GM19467 (cell line): ENCODE data around the gene CALML5.

Experiments
- ATAC-seq: cut with Tn5 transposase; IDR thresholded peaks from one replicate; pipeline ENCODE4 v1.9.1; 2021; ENCODE audit warnings: mild to moderate bottlenecking, moderate library complexity; ENCODE audit not compliant: unreplicated experiment

The CALML5 gene

DNA sequence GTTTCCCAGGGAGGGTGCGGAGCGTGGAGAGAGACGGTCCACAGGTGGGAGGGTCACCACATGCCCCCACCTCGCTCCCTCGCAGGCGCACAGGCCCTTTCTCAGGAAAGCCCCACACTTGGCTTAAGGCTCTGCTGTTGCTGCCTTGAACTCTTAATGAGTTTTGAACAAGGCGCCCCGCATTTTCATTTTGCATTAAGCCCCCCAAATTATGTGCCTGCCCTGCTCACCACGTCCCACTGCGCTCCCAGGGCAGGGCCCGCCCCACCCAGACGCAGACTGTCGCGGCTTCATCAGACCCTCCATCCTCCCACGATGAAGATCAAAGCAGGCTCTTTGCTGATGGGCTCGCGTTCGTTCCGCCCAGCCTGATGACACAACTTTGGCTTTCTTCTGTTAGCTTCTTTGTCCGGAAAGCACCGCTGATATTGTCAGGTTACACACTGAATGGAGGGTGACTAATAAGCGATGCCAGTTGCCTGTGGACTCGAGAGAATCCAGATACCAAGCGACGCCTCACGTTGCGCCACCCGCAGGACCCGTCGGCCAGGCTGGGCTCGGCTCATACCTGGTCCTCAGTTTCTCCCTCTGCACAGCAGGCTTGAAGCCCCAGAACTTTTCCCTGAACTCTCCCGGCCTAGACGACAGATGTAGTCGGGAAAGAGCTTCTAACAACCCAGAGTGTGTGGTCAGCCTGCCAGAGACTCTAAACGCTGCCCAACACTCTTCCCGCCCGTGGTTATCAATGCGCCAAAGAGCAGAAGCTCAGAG, 34.9 kb upstream of the CALML5 start:
- ATAC-seq = no peak

DNA sequence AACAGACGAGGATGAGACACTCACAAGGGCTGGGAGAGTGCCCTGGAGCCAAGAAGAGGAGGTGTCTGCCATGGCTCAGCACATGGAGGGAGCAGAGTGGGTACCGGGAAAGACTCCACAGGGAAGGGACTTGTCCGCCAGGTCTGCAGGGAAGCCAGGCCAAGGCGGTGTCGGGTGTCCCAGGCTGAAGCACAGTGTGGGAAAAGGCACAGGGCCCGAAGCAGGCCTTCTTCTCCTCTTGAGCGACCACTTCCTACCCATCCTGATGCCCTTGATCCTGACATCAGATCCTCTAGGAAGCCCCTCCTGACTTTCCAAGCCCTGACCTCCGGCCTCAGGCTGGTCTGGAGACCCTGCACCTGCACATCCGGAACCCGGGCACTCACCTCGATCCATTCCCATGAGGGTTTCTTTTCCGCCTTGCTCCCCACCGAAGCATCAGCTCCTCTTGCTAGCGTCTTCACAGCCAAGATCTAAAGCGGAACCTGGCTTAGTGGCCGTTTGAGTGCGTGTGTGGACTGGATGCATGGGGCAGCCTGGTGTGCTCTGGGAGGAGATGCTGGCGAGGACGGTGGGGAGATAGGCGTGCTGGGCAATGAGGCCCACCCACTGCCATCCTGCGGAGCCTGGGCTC, 33.8 kb upstream of the CALML5 start:
- ATAC-seq = no peak

DNA sequence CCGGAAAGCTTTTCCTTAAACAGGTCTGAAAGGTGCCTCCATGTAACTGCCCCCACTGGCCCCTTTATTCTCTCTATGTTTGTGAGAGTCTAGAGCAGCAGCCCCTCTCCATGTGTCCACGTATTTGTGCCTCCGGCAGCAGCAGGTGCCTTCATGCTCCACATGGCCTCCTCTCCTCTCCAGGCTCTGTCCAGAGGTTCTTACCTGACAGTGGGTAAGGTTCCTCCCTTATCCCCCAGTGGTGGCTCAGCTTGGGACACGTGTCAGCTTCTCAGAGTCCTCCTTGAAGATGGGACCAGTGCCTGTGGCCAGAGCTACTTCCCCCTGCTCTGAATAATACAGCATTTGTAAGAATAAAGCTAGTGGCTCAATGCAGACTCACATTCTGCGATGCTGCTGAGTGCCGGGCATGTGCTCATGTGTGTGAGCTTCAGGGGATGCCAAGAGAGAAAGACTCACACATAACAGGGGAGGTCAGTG, 33.3 kb upstream of the CALML5 start:
- no peak for ATAC-seq

DNA sequence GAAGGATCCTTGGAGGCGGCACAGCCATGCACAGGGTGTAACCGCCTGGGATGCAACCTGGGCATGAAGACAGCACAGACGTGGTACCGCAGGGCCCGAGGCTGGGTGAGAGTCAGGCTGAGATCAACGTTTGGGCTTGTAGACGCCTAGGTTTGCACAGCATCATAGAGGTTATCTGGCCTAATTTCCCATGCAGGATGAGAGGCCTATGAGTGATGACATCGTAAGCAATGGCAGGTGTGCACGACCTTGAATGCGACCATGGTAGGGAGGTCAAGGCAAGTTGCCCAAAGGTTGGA, 32.9 kb upstream of the CALML5 start:
- ATAC-seq = no peak

DNA sequence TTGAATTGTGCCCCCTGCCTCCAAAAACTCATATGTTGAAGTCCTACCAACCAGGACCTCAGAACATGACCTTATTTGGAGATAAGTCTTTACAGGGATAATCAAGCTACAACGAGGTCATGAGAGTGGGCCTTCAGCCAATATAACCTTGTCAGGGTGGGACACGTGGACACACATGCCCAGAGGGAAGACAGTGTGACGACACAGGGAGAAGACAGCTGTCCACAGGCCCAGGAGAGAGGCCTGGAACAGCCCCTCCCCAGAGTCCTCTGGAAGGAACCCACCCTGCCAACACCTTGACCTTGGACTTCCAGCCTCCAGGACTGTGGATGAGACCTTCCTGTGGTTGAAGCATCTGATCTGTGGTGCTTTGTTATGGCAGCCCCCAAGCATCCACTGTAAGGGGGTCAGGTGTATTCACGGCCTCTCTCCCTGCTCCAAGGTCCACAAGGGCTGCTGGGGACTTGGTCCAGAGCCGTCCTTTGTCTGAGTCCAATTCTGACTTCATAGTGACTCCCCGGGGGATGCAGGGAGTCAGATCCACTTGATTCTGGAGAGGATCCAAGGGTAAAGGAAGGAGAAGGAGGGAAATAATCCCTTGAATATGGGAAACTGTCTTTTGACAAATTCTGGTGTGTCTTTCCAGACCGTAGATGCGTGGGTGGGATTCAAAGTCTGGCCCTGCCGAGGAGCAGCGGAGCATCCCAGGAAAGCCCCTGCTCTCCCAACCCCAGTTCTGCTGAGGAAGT, 32.4 kb upstream of the CALML5 start:
- no peak for ATAC-seq

DNA sequence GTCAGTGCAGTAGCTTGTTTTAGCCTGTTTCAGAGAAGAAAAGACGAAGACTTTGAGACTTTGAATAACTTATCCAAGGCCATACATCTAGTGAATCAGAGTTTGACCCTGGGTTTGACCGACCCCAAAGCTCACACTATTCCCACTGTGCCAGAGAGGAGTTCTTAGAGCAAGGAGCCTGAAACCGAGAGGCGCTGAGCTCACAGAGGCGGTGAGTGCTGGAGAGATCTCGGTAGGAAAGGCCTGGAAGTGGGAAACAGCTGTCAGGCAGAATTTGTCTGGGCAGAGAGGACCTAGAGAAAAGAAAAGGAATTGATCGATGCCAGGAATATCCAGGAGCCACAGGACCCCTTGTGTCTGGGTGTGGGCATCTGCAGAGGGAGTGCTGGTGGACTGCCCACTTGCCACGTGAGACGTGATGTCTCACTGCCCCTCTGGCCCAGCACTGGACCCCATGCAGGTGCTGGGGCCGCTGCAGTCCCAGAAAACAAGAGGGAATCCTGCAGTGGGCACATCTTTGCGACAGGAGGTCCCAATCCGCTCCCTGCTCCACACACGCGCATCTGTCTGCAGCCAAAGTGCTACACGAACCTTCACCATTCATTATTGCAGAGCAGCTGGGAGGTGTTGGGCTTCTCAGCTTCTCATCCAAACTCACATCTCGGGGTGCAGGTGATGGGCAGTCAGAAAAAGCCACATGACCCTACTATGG, 31.6 kb upstream of the CALML5 start:
- no peak for ATAC-seq

DNA sequence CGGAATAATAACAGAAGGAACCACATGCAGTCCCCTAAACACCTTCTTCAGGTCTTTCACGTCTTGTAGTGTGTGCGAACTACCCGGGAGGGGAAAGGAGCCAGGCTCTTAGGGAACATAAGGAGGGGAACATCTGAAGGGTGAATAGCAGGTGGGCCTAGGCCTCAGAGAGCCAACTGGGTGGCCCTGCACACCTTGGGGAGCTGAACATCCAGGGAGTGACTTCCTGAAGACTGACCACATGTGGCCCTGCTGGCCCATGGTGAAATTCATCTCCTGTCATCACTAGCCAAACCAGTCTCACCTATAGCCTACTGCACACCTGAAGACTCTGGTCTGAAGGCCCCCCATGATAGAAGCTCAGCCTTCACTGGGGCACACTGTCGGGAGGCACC, 31.0 kb upstream of the CALML5 start:
- ATAC-seq = no peak

DNA sequence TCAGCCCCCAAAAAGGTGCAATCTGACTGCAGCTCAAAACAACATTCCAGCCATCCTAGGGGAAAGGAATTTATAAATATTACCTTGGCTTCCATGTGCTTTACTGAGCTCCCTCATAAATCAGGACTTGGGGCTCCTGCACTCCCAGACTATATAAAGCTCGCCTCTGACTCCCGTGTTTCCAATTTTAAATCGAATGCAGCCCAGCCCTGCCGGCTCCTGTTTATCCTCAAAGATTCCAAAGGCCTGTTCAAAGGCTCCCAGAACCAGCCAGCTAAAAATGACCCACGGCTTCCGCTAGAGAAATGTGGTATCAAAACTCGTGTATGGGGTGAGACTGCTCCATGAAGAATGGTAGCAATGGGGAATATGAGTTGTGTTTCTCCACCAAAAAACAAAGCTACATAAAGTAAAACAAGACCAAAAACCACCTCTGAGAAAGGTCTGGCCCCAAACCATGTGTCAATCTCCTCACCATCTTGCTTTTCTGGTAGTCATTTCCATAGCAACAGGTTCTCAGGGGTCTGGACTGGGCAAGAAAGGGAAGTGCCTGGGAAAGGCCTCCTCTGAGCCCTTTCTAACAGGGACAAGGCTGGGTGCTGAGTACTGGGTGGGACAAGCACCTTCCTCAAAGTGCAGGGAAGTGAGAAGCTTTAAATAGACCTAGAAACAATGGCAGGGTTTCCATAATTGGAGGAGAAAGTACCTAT, 30.5 kb upstream of the CALML5 start:
- no peak for ATAC-seq

DNA sequence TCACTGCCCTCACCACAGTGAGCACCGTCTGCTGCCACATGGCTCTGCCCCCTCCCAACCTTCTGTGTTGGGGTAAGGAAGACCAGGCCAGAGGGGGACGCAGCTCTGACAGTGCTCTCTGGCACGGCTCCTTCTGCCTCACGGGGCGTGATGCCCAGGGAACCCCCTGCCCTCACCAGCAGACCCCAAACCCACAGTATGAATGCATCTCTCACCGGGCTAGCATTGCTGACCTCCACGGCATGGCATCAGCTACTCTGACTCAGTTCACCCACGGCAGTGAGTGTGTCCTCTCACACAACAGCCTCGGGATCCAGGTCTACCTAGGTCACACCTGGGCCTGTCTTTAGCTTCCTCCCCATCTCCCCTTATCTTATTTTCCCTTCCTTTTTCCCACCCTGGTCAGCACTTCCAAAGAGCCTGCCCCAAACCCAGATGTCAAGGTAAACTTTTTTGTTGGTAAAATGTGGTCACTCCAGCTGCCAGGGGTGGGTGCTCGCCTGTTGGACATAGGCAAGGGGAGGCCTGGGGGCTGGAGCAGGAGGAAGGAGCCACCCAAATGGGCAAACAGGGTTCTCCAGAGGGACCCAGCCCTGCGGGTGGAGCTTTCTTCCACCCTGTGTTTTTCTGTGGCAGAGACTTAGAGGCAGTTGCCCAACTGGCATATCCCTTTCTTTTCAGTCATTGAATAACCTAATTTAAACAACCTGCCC, 29.8 kb upstream of the CALML5 start:
- no peak for ATAC-seq

DNA sequence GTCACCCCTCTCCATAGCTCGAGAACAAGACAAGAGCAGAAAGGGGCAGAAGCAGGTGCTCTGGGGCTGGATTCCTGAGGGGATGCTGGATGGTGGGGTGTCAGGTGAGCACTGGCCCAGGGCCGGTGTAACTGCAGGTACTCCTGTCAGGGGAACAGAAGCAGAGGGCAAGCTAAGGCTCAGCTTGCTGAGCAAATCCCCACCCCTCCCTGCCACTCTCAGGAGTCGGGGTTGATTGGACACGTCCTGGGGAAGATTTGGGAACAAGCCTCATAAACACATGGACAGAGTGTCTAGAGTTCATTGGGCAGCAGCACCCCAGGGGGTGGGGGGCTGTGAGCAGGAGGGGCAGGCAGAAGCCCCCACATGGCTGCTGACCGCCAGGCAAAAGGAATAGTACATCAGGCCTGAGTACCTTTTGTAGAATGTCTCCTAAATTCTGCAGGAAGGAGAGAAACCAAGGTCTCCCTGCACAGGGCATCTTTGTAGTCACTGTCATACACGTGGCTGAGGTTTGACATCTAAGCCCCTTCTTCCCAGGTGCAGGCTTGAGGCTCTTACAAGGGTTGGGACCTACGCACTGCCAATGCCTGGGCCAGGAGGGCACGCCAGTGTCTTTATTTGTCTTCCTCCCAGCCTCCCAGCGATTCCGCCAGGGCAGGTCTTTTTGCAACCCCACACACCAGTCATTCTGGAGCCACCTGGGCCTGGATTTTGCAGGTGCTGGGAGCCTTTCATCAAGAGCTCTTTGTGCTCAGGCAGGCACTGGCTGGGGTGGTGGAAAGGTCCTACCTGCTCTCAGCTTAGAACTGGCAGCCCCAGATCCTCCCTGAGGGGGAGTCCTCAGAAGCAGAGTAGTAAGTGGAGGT, 28.2 kb upstream of the CALML5 start:
- no peak for ATAC-seq

DNA sequence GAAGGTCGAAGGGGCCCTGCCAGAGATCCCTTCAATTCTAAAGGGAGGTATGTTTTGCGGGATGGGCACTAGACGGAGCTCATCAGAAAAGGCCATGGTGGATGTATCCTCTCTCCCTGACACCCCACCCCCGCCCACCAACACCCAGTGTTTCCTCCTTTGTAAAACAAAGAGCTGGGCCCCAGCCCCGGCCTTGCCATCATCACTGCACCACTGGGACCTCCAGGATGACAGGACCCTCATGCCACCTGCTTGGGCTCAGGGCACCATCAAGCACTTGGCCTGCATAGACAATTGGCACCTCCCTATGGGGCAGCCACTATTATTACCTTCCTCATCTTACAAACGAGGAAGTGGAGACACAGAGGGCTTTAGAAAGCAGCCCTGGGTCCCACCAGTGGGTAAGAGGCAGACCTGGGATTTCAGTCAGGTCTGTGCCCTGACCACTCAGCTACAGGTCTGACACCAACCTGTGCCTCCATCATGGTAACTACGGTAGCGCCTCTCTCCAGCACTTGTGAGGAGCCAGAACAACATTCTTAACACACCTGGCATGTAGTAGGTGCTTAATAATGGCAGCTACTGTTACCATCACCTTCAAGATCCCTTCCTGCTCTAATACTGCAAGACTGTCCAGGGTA, 27.4 kb upstream of the CALML5 start:
- ATAC-seq = no peak

DNA sequence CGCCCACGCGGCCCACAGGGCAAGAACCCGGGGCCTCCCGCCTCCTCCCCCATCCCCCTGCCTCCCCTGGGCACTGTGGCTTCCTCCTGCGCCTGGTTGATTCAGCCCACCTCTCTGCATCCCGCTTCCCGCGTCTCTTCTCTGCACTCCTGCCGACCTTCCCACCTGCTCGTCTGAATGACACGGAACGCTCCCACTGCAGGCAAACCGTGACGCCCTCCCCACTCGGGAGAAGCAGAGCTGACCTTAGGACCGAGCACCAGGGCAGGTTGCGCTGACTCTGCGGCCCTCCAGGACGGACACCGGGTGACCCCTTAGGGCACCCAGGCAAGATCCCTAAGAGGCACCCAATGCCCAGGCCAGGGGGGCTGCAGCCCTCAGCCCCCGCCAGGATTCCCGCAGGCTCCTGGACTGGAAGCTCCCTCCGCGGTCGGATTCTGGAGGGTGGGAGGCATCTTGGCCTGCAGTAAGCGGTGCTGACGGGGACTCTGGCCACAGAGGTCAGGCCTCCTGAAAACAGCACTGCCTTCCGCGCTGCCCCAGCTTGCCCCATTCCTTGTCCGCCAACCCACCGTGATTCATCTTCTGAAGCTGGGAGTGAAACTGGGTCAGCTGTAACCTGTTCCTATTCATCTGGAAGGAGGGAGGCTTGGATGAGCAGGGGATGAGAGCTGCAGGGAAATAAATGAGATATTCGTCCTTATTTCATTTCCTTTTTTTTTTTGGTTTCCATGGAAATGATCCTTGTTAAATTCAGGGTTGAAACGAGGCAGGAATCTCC, 26.4 kb upstream of the CALML5 start:
- ATAC-seq = no peak

DNA sequence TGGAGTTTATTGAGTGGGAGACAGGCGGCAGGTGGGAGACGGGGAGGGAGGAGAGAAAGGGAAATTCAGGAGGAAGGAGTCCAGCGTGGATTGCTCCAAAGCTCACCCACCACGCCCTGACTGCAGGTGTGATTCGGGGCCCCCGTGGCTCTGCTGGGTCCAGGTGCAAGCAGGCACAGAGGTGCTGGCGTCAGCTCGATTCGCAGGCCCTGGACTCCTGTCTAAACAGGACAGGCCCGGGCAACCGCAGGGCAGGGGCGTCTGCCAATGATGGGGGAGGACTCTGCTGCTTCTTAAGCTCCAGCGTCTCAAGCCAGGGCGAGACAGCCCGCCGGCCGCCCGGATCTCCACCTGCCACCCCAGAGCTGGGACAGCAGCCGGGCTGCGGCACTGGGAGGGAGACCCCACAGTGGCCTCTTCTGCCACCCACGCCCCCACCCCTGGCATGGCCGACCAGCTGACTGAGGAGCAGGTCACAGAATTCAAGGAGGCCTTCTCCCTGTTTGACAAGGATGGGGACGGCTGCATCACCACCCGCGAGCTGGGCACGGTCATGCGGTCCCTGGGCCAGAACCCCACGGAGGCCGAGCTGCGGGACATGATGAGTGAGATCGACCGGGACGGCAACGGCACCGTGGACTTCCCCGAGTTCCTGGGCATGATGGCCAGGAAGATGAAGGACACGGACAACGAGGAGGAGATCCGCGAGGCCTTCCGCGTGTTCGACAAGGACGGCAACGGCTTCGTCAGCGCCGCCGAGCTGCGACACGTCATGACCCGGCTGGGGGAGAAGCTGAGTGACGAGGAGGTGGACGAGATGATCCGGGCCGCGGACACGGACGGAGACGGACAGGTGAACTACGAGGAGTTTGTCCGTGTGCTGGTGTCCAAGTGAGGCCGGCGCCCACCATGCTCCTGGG, 25.5 kb upstream of the CALML5 start, which contains the start of gene CALML3:
TSS of gene CALML3 (plus strand) at position 321 of the 920 bp plus-strand sequence. CDS start at position 446, 125 bp downstream.
- ATAC-seq = no peak

DNA sequence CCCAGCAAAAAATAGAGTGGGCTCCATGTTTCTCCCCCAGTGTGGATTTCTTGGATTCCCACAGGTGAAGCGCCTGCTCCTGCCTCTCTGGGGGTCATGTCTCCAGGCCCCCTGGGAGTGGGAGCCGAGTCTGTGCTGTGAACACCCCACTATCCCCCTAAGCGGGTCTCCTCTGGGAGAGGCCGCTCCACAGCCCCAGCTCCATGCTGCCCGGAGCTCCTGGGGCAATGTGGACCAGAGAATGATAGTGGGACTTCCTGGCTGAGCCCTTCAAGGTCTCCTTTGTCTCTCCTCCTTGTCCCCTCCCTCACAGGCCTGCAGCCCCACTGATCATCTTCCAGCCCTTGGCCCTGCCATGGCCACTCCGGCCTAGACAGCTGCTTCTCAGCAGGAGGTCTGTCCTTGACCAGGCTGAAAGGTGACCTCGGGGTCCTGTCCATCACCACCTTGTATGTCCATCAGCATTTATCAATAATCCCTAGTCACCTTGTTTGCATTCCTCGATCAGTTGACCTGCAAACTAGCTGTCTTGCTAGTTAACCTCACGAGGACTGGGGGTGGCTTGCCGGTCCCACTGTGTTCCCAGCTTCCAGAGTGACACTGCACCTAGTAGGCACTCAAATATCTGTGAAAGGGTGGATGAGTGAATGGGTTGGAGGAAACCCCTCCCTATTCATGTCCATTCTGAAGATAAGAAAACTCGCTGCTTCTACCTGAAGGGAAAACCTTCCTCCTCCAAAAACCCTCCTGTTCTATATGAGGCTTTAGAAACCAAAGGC, 24.6 kb upstream of the CALML5 start:
- no peak for ATAC-seq

DNA sequence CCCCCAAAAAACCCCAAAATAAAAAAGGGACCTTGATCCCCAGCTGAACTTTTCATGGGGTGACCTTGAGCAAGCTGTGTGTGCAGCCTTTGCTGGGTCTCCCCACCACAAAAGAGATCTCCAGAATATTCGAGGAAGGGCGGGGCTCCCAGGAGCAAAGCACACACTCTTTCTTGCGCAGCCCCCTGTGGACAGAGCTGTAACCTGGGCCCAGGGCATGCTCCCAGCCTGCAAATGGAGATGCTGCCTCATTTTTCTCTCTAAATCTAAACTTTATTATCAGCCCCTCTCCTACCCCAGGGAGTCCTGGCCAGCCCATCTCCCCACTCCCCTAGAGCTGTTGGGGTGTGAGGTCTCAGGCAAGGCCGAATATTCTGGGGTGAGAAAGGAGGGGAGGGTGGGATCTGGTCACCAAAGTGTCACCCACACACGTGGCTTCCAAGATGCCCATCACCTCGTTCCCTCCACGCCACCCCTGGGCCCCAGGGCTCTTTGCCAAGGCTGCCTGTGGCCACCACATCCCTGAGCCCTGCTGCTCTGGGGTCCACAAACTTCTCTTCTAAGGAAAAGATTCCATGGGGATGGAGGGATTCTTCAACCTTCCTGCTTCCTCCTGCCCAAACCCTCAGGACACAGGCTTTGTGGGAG, 23.7 kb upstream of the CALML5 start:
- no peak for ATAC-seq

DNA sequence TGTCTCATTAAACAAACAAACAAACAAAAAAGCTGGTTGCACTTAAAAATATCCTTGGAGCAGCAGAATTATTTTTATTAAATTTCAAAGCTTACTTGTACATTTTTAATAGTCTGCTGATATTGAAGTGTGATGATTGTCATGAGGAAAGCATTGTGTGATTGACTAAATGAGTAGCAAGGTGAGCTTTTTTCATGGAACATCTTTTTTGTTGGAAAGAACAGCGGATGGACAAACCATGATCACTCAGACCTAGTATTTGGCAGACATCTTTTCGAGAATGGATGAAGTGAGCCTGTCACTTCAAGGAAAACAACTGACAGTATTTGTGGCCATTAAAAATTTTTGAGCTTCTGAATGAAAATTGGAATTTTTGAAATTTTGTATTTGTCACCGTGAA, 19.7 kb upstream of the CALML5 start:
- ATAC-seq = no peak
